SH-SY5Y (cell line): ENCODE results near the gene ARMC3.

Experiments used
- GATA2 ChIP-seq: IDR thresholded peaks from 2 replicates; pipeline ENCODE4 v1.6.1; 2011; ENCODE audit warnings: mild to moderate bottlenecking, low read depth, low read length
- GATA3 ChIP-seq: IDR thresholded peaks from 2 replicates; pipeline ENCODE4 v1.6.1; 2011; ENCODE audit warnings: low read depth, mild to moderate bottlenecking, low read length, moderate library complexity

DNA sequence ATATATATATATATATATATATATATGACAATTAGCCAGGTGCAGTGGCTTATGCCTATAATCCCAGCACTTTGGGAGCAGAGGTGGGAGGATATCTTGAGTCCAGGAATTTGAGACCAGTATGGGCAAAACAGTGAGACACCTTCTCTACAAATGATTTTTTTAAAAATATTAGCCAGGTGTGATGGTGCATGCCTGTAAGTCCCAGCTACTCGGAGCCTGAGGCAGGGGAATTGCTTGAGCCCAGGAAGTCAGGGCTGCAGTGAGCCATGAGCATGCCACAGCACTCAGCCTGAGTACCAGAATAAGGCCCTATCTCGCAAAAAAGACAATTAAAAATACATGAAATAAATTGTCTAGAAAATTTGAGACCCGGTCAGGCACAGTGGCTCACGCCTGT is 120.3 kb downstream of the ARMC3 start:
- TF ChIP-seq GATA2 (no peak), GATA3 (no peak)
